WI38 (cell line): ENCODE results near the gene PALM.

Experiments used
- H3K4me3 ChIP-seq: 2 replicates; pipeline ENCODE4 v1.5.1; 2011; ENCODE audit warnings: low read depth, mild to moderate bottlenecking, control low read depth, low read length
- CTCF ChIP-seq: IDR thresholded peaks from 2 replicates; pipeline ENCODE4 v1.5.1; 2012; ENCODE audit warnings: low read depth, mild to moderate bottlenecking, control low read depth, low read length

PALM gene

GRCh38 chr19:749811-750210 lies 41.1 kb downstream of the PALM start:
- no peak for TF ChIP-seq CTCF
- H3K4me3 ChIP-seq: no peak overlapping the region

- no peak for TF ChIP-seq CTCF
- H3K4me3 ChIP-seq: no peak within 1 kb of the TSS
Measured at GRCh38 chr19:750640-751423, 42.1 kb downstream of the PALM start, which contains the start of gene MISP. Gene MISP, plus strand, starts transcription at chr19:751112. Its CDS starts 5,835 bp downstream, at chr19:756947.

- TF ChIP-seq CTCF: no peak
- no peak overlapping the region for H3K4me3 ChIP-seq
Measured at GRCh38 chr19:751501-752341, 43.0 kb downstream of the PALM start.

GRCh38 chr19:752652-753517 lies 44.1 kb downstream of the PALM start:
- H3K4me3 ChIP-seq: no peak overlapping the region; the same call in 1 of the 2 replicates
- TF ChIP-seq CTCF: no peak

GRCh38 chr19:754530-754929 lies 45.8 kb downstream of the PALM start:
- no peak for TF ChIP-seq CTCF
- no peak overlapping the region for H3K4me3 ChIP-seq

GRCh38 chr19:755063-755462 lies 46.3 kb downstream of the PALM start:
- H3K4me3 ChIP-seq: no peak overlapping the region
- no peak for TF ChIP-seq CTCF
